ENCODE measurements around the gene ISM2.
A peak's percentile ranks its signal among the peaks of the same experiment; 100 is the strongest.

The ISM2 gene

GRCh38 chr14:77469067-77469505 is 29.5 kb downstream of the ISM2 start:
- peak; percentile 21 for DNase-seq (ENCODE audit: low spot score)

- DNase-seq (ENCODE audit: low spot score), result no peak
Measured at GRCh38 chr14:77467801-77468200, 30.8 kb downstream of the ISM2 start.

GRCh38 chr14:77459072-77459723 is 39.4 kb downstream of the ISM2 start:
- peak; percentile 63 for DNase-seq (ENCODE audit: low spot score)

GRCh38 chr14:77458249-77458950 is 40.2 kb downstream of the ISM2 start:
- peak; percentile 42 for DNase-seq (ENCODE audit: low spot score)

- peak; percentile 96 for DNase-seq (ENCODE audit: low spot score)
Measured at GRCh38 chr14:77457522-77458248, 40.9 kb downstream of the ISM2 start, which contains the start of the genes AHSA1 and VIPAS39. Gene AHSA1, plus strand, starts transcription at chr14:77458093. Its CDS starts 97 bp downstream, at chr14:77458190. Gene VIPAS39, minus strand, starts transcription at chr14:77457601. Its CDS starts 3,499 bp downstream, at chr14:77454102.

- DNase-seq (ENCODE audit: low spot score), result peak; percentile 44
Measured at GRCh38 chr14:77457115-77457521, 41.5 kb downstream of the ISM2 start.

- no peak for DNase-seq (ENCODE audit: low spot score)
Measured at GRCh38 chr14:77455966-77456640, 42.5 kb downstream of the ISM2 start.

- DNase-seq (ENCODE audit: low spot score), result no peak
Measured at GRCh38 chr14:77442196-77442595, 56.4 kb downstream of the ISM2 start.

- DNase-seq (ENCODE audit: low spot score), result no peak
Measured at GRCh38 chr14:77439861-77440260, 58.8 kb downstream of the ISM2 start.

GRCh38 chr14:77438596-77438995 is 60.0 kb downstream of the ISM2 start:
- DNase-seq (ENCODE audit: low spot score), result no peak

- no peak for DNase-seq (ENCODE audit: low spot score)
Measured at GRCh38 chr14:77436042-77436441, 62.6 kb downstream of the ISM2 start.

- no peak for DNase-seq (ENCODE audit: low spot score)
Measured at GRCh38 chr14:77426396-77426795, 72.2 kb downstream of the ISM2 start.

- no peak for DNase-seq (ENCODE audit: low spot score)
Measured at GRCh38 chr14:77424862-77425261, 73.8 kb downstream of the ISM2 start.
